Smooth muscle cell (in vitro differentiated cells): ENCODE measurements around the gene NOP56. TPM values are rescaled to one million over a fixed set of nuclear protein-coding genes. Genes with fewer than 3 reads are reported as not detected.

Experiments used
- DNase-seq: peaks from one replicate; lab custom pipeline; 2025; ENCODE audit not compliant: unreplicated experiment; lab: John Stamatoyannopoulos, UW
- H2AFZ ChIP-seq: fragments of 200-600 bp; sonication (generic); 2 replicates; pipeline ENCODE4 v1.6.0; 2016; ENCODE audit warnings: antibody characterized with exemption, low read depth, mild to moderate bottlenecking
- H3F3A ChIP-seq: fragments of 200-600 bp; sonication (generic); 2 replicates; pipeline ENCODE4 v1.6.0; 2017; ENCODE audit warnings: antibody characterized with exemption, low read depth
- H3K27ac ChIP-seq: fragments of 200-600 bp; sonication (generic); 2 replicates; pipeline ENCODE4 v1.5.1; 2016; ENCODE audit warnings: low read depth, mild to moderate bottlenecking
- H3K27me3 ChIP-seq: fragments of 200-600 bp; sonication (generic); 2 replicates; pipeline ENCODE4 v1.6.1; 2016; ENCODE audit warnings: low read depth, mild to moderate bottlenecking
- H3K36me3 ChIP-seq: fragments of 200-600 bp; sonication (generic); 2 replicates; pipeline ENCODE4 v1.5.1; 2016; ENCODE audit warnings: low read depth
- H3K4me1 ChIP-seq: fragments of 200-600 bp; sonication (generic); 2 replicates; pipeline ENCODE4 v1.5.1; 2016; ENCODE audit warnings: low read depth
- H3K4me2 ChIP-seq: fragments of 200-600 bp; sonication (generic); 2 replicates; pipeline ENCODE4 v1.6.0; 2016; ENCODE audit warnings: mild to moderate bottlenecking
- H3K4me3 ChIP-seq: fragments of 200-600 bp; sonication (generic); 2 replicates; pipeline ENCODE4 v1.5.1; 2016; ENCODE audit warnings: mild to moderate bottlenecking
- H3K79me2 ChIP-seq: fragments of 200-600 bp; sonication (generic); 2 replicates; pipeline ENCODE4 v1.6.0; 2016; ENCODE audit warnings: low read depth, mild to moderate bottlenecking
- H3K9ac ChIP-seq: fragments of 200-600 bp; sonication (generic); 2 replicates; pipeline ENCODE4 v1.6.0; 2016; ENCODE audit warnings: low read depth
- H3K9me3 ChIP-seq: fragments of 200-600 bp; sonication (generic); replicated peaks from 2 replicates; pipeline ENCODE4 v1.5.1; 2016; ENCODE audit warnings: low read depth
- H4K20me1 ChIP-seq: fragments of 200-600 bp; sonication (generic); 2 replicates; pipeline ENCODE4 v1.6.0; 2016; ENCODE audit warnings: low read depth
- CTCF ChIP-seq: fragments of 200-600 bp; sonication (generic); IDR thresholded peaks from 2 replicates; pipeline ENCODE4 v1.5.1; 2017; ENCODE audit warnings: borderline replicate concordance, mild to moderate bottlenecking, antibody characterized with exemption; ENCODE audit not compliant: insufficient read depth, poor library complexity, severe bottlenecking
- WGBS: methylation state at CpG from one replicate; pipeline ENCODE4 v1.1.7; 2016; ENCODE audit warnings: low lambda C conversion rate; 5-methylcytosine and 5-hydroxymethylcytosine counted together
- polyA plus RNA-seq: library from polyadenylated mRNA; unstranded; fragments of >200 nt; fragmentation: Nextera tagmentation; extraction: Ambion mirVana; gene quantifications from 2 replicates; pipeline ENCODE4 v1.2.1, GENCODE V29; 2016
- total RNA-seq: library from RNA; depleted of rRNA; stranded (reverse); fragments of >200 nt; gene quantifications from 2 replicates; pipeline ENCODE4 v1.2.3, GENCODE V29; 2014

The NOP56 gene
- total and polyA plus RNA-seq, 2 experiments from 2014 or later = 108 to 115 TPM

GRCh38 chr20:2699775-2700413, 47.5 kb downstream of the NOP56 start:
- Histone ChIP-seq H3K4me3 (no peak overlapping the region), H3F3A (no peaks in the 10 kb centered on the region), H3K4me1 (peaks cover 4% of the 10 kb centered on the region), H3K36me3 (no peaks in the 10 kb centered on the region), H2AFZ (no peak overlapping the region), H3K9ac (no peak overlapping the region), H3K79me2 (no peaks in the 10 kb centered on the region), H3K4me2 (no peak overlapping the region), H3K9me3 (no peaks in the 10 kb centered on the region), H3K27me3 (peaks cover 17% of the 10 kb centered on the region), H3K27ac (no peak overlapping the region), H4K20me1 (peaks cover 29% of the 10 kb centered on the region)
- no peak for TF ChIP-seq CTCF
- no peak for DNase-seq
- 79% methylated on average over 5 of the region's 5 CpGs for WGBS

GRCh38 chr20:2700913-2701620, 48.6 kb downstream of the NOP56 start:
- no peak for DNase-seq
- Histone ChIP-seq H3K27me3 (peaks cover 15% of the 10 kb centered on the region), H3K4me1 (no peaks in the 10 kb centered on the region), H3K36me3 (no peaks in the 10 kb centered on the region), H3K79me2 (no peaks in the 10 kb centered on the region), H3K4me3 (no peak overlapping the region), H3F3A (no peaks in the 10 kb centered on the region), H2AFZ (no peak overlapping the region), H3K9ac (no peak overlapping the region), H3K9me3 (no peaks in the 10 kb centered on the region), H4K20me1 (peaks cover 17% of the 10 kb centered on the region), H3K4me2 (no peak overlapping the region), H3K27ac (no peak overlapping the region)
- WGBS = 36% methylated on average over 9 of the region's 9 CpGs
- TF ChIP-seq CTCF = no peak

GRCh38 chr20:2701671-2702081, 49.2 kb downstream of the NOP56 start:
- no peaks in the 10 kb centered on the region for H3K9me3 ChIP-seq
- H3K79me2 ChIP-seq = no peaks in the 10 kb centered on the region
- 38% methylated on average over 5 of the region's 5 CpGs for WGBS
- H3K9ac ChIP-seq = no peak overlapping the region
- no peak overlapping the region for H3K4me2 ChIP-seq
- no peak for TF ChIP-seq CTCF
- no peak overlapping the region for H3K27ac ChIP-seq
- no peaks in the 10 kb centered on the region for H3F3A ChIP-seq
- no peak overlapping the region for H3K4me3 ChIP-seq
- DNase-seq = no peak
- peaks cover 15% of the 10 kb centered on the region for H3K27me3 ChIP-seq
- no peak overlapping the region for H2AFZ ChIP-seq
- peaks cover 2% of the 10 kb centered on the region for H3K4me1 ChIP-seq
- peaks cover 16% of the 10 kb centered on the region for H4K20me1 ChIP-seq
- H3K36me3 ChIP-seq = no peaks in the 10 kb centered on the region
